IPS DF 19.7 (cell line): ENCODE measurements around the gene CCDC15.

Source experiments
- DNase-seq: peaks from one replicate; pipeline ENCODE4 v3.0.0-alpha.2; 2013; ENCODE audit warnings: low read depth, low spot score

CCDC15 gene, protein sequence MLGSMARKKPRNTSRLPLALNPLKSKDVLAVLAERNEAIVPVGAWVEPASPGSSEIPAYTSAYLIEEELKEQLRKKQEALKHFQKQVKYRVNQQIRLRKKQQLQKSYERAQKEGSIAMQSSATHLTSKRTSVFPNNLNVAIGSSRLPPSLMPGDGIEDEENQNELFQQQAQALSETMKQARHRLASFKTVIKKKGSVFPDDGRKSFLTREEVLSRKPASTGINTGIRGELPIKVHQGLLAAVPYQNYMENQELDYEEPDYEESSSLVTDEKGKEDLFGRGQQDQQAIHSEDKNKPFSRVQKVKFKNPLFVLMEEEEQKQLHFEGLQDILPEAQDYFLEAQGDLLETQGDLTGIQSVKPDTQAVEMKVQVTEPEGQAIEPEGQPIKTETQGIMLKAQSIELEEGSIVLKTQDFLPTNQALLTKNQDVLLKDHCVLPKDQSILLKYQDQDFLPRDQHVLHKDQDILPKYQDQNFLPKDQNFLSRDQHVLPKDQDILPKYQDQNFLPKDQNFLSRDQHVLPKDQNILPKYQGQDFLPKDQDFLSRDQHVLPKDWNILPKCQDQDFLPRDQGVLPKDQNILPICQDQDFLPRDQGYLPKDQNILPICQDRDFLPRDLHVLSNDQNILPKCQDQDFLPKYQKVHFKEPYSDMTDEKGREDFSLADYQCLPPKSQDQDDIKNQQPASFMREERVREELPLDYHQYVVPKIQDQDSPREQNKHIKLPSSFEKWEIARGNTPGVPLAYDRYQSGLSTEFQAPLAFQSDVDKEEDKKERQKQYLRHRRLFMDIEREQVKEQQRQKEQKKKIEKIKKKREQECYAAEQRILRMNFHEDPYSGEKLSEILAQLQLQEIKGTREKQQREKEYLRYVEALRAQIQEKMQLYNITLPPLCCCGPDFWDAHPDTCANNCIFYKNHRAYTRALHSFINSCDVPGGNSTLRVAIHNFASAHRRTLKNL

DNA sequence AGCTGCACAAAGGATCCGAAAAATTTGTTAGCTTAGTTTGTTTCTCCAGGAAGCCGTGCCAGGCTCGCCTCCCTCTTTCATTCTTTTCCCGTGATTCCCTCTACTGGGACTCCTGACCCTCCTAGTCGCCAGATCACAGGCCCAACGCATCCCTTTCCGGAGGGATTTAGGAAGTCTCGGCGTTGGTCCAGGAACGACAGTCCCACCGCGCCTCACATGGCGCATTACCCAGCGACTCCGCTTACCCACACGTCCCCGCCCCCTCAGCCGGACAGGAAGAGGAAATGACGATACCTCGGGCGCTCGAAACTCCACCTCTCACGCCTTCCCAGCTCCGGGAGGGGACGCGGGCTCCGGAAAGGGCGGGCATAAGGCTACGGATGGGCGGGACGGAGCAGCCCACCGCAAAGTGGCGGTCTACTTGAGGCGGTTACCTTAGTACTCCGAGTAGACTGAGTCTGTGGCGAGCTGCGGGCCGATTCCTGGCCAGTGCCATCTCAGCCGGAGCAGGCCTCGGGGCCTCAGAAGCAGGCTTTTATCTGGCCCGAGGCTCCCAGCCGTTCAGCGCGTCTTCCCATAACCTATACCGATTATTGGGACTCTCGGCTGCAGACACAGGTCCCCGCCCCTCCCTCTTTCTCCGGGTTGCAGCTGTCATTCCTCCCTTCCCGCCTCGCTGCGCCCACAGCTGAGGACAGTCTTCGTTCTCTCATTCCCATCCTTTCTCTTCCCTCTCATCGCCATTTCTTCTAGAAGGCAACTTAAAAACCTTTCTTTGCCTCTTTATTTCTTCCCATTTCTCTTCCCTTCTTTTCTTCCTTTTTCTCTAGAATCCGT, at the start of gene CCDC15:
Gene CCDC15, plus strand, starts transcription at position 450 of the 837 bp plus-strand sequence. CDS start 531 bp downstream, outside the sequence.
- peak; percentile 91 for DNase-seq

DNA sequence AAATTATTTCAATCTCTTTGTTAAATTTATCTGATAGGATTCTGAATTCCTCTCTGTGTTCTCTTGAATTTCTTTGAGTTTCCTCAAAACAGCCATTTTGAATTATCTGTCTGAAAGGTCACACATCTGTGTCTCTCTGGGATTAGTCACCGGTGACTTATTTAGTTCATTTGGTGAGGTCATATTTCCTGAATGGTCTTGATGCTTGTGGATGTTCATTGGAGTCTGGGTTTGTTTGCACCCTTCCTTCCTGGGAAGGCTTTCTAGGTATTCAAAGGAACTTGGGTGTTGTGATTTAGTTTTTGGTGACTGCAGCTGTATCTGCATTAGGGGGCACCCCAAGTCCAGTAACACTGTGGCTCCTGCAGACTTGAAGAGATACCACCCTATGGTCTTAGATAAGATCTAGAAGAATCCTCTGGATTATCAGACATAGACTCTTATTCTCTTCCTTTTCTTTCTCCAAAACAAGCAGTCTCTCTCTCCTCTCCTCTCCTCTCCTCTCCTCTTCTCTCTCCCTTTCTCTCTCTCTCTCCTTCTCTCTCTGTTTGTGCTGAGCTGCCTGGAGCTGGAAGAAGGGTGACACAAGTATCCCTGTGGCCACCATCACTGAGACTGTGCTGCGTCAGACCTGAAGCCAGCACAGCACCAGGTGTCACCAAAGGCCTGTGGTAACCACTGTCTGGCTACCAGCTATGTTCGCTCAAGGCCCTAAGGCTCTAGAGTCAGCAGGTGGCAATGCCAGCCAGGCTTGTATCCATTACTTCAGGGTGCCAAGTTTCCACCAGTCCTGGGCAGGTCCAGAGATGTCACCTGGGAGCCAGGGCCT, 38.2 kb upstream of the CCDC15 start:
- DNase-seq: no peak

DNA sequence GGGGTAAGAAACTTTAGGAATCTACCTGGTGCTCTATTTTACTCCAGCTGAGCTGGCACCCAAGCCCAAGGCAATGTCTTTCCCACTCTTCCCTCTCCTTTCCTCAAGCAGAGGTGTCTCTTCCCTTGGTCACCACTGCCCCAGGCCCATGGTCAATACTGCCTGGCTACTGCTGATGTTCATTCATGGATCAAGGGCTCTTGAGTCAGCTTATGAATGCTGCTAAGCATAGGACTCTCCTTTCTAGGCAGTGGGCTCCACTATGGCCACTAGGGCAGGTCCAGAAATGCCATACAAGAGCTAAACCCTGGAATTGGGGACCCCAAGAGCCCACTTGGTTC, 37.7 kb upstream of the CCDC15 start:
- DNase-seq: no peak

DNA sequence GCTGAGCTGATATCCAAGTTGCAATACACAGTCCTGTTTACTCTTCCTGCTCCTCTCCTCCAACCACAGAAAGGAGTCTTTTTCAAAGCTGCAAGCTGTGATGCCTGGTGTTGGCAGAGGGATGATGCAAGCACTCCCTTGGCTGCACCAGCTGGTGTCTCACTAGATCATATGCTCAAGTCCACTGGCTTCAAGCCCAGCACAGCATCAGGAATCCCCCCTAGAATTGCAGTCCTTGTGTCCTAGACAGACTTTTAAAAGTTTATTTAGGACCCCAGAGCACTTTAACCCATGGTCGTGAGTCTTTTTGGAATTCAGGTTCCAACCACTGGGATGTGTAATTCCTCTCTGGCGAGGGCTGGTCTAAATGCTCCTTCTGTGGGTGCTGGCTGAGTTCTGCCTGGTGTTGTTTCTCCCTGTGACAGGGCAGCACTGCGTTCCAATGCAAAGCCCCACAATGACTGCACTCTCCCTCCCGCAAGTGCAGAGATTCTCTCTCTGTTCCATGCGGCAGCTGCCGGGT, 36.8 kb upstream of the CCDC15 start:
- no peak for DNase-seq

DNA sequence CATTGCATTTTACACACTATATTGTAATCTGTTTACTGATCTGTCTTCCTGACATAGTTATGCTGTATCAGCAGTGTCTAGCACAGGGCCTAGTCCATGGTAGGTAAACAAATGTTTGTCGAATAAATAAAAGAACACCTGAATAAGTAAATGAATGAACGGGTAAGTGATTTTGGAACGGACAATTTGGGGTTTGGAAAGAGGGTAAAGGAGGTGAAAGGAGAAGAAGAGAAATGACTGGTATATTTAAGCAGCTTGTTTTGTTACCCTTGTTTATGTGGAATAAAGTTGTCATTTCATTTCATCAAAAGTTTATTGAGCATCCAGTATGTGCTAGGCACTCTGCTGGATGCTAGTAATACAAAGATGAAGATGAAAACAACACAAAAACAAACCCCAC, 35.1 kb upstream of the CCDC15 start, which contains the start of gene HEPN1:
Gene HEPN1, plus strand, starts transcription at position 301 of the 400 bp plus-strand sequence.
- no peak for DNase-seq

DNA sequence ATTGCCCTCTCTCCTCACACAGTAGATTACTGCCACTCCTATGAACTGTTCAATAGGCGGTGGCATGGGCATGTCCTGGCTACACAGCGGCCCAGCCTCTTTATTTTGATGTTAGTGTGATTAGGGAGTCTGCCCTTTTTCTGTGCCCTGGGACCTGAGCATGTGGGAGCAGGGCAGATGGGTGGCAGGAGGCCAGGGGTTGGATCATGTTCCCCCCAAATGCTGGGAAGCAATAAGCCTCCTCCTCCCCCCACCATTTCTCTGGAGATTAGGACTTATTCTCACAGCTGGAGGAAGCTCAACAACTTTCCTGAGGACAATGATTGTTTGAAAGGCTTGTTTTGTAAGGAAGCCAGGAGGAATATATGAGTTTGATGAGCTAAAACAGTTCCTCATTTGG, 34.1 kb upstream of the CCDC15 start:
- DNase-seq: no peak

DNA sequence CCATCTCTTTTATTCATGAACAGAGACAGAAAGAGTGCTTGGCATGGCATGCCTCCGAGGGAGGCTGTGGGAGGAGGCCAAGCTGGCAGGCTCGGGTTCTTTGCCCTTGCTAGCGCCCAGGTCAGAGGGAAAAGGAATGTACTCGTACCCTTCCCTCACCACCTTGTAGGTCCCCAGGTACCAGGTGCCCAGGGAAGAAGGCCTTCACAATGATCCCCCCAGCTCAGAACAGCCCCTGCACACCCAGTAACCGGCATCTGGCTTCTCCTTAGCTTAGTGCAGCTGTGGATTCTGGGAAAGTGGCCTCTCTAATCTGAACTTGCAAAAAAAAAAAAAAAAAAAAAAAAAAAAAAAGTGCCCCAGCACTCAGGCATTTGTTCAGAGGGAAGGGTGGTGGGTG, 33.6 kb upstream of the CCDC15 start:
- DNase-seq: no peak

DNA sequence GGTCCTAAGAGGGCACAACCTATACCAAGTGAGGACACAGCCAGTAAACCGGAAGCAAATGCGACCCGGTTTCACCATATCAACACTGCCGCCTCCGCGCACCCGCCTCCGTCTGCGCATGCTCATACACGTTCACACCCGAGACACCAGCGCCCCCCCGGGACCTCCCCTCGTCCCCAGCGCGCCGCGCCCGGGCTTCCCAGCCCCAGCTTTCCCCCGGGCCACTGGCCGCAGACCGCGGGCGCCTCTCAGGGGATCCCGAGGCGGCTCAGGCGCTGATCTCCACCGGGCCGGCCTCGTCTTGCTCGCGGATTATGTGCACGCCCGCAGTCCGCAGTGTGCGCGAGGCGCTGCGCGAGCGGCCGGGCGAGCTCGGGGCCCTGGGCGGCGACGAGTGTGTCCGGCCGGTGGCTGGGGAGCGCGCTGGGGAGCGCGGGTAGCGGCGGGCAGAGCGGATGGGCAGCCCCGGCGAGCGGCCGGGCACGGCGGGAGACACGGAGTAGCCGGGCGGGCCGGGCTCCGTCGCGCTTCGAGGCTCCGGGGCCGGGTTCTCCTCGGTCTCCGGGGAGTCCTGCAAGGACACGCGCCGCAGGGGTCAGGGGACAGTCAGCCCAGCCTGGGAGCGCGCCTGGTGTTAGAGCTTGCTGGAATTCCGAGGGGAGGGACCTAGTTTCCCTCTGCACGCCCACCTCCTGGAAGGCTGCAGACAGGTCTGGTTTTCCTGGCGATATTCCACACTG, 33.0 kb upstream of the CCDC15 start:
- no peak for DNase-seq

DNA sequence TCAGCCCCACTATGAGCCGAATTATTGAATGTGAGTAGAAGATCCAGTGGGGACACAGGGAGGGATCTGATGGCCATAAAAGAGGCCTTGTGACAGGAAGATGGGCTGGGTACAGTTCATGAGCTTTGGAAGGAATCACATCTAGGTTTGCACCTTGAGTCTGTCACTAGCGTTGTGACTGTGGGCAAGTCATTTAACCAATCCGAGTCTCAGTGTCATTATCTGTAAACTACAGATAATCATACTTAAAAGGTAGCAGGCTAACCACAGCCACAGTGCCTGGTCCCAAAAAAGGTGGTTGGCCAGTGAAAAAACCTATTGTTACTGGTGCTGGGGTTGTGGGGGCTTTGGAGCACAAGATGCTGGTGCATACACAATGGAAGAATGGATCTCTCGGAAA, 31.2 kb upstream of the CCDC15 start:
- no peak for DNase-seq

DNA sequence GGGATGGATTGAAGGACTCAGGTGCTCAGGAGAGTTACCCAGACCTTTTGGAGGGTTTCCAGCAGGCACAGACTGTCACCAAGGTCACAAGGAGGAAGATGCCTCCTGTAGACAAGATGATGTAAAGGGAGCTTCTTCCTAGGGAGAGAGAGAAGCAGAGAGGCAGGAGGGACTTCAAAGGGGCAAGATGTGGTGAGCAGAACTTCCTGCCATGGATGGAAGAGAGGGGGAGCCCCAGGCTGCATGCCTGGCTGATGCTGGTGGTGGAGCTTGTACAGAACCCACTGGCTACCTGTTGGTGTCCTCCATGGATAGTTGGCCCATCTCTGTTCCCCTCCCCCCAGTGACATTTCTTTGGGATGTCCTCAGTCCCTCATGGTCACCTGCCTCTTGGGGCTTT, 30.7 kb upstream of the CCDC15 start:
- no peak for DNase-seq

DNA sequence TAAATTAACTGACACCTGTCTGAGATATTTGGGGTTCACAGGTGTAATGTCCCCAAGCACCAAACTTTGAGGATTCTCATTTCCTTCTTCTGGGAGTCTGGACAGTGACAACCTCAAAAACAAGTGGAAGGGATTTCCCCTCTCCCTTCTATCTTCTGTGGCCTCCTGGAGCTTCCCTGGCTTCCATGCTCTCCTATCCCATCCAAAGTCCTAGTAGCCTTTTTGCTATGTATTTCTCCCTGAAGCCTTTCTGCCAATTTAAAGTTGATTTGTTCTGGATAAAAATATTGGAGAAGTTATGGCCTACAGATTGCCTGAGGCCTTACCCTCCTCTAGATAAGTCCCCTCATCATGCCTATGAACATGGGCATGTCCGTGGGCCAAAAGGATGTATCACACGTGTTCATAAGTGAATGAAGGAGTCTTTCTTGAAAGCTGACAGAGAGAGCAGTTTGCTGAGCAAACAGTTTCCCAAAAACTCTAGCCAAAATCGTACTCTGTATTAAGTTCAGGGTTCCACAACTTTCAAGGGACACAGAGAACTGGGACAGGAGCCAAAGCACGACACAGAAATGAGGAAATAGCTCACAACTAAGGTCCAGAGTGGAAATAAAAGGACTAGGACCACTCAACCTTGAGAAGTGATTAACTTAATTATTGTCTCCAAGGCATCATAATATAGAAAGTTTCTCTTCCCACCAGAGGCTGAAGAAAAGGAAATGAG, 24.9 kb upstream of the CCDC15 start:
- no peak for DNase-seq

DNA sequence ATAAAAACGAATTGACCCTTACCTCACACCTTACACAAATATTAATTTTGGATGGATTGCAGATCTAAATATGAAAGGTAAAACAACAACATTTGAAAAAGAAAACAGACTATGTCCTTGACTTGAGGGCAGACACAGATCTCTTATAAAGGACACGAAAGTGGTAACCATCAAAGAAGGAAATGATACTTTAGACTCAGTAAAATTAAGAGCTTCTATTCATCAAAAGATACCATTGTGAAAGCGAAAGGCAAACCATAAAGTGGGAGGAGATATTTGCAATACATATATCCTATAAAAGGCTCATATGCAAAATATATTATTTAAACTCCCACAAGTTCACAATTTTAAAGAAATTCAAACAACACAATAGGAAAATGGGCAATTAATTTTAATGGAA, 23.2 kb upstream of the CCDC15 start:
- DNase-seq: no peak

DNA sequence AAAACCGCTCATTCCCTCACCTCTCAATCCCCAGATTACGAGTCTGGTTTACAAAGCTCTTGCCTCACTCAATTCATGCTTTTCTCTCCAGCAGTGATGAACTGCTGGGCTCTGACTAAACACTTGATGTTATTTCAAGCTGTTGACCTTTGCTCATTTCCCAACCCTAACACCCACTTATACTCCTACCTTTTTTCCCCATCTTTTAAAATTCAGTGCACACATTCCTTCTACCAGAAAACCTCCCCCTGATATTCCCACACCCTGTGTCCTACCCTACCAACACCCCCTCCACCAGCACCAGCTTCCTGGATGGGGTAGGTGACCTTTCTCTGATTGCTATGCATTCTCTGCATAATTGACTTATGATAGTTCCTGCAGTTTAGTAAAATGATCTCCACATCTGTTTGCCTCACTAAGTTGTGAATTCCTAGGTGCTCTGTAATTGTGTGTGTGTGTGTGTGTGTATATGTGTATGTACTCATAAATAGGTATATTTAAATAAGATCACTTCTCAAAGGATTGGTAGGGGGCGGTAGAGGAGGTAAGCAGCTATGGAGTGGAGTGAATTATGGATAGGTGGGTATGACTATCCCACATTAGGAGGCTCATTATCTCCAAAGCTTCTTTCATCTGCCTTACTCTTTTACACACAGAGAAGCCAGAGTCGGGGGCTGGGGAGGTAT, 19.0 kb upstream of the CCDC15 start:
- no peak for DNase-seq

DNA sequence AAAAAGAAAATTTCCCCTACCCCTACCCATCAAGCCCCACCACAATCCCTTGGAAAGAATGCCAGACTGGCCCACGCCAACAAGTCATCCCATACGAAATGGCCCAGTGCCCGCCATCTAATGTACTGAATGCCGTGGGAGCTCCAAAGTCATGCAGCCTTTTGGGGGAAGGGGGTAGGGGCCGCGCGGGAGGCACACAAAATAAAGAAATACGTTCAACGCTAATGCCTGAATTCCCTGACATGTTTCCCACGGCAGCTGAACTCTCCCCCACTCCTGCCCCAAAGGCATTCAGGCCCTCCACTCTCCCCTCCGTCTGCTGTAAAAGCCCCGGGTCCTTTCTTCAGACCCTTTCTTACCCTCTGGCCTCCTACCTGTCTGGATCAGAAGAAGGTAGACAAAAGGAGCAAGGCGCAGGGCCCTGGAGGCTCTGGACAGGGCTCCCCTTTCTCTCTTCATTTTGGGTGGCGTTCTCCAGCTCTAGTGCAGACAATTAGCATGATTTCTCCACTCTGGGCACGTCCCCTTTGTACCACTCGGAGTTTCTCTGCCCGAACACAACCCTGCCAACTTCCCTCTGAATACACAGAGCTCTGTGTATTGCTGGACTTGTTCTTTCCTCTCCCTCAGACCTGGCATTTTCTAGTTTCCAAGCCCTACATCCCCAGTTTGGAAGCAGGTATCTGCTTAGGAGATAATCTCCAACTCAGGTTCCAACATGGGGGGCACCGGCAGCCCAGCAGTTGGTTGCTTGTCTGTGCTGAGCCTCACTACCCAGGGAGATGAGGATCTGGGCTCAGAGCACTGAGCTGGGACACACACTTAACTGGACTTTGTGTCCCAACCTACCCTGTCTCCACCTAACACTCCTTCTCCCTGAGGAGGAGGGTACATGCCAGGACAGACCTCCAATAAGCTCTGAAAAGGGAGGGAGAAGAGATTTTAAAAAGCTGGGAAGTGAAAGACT, 18.2 kb upstream of the CCDC15 start, which contains the start of gene HEPACAM:
Gene HEPACAM, minus strand, starts transcription at position 500 of the 967 bp plus-strand sequence. Its CDS starts 41 bp downstream, at position 459.
- DNase-seq: no peak

DNA sequence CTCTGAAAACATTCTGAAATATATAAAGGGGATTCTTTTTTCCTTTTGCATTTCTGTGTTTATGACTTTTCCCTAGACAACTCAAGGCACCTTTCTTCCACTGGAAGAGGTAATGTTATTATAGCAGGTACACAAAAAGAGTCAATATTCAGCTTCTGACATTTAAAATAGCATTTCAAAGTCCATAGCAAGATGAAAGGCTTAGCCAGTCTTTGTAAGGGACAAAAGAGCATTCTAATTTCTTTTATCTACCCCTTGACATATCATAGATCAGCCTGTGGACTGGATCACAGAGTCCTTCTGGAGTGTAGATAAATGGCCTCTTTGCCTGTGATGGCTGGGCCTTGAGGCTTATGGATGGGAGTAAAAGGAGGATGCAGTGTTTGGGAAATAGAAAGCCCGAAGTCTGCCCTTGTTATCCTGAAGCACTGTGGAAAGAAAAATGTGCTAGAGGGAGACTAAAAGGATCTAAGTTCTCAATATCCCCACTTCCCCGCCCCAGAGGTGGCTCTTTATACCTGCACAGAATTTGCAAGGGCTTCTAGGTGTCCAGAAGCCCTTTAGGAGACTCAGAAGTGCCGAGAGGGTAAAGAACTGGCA, 16.6 kb upstream of the CCDC15 start:
- DNase-seq: no peak

DNA sequence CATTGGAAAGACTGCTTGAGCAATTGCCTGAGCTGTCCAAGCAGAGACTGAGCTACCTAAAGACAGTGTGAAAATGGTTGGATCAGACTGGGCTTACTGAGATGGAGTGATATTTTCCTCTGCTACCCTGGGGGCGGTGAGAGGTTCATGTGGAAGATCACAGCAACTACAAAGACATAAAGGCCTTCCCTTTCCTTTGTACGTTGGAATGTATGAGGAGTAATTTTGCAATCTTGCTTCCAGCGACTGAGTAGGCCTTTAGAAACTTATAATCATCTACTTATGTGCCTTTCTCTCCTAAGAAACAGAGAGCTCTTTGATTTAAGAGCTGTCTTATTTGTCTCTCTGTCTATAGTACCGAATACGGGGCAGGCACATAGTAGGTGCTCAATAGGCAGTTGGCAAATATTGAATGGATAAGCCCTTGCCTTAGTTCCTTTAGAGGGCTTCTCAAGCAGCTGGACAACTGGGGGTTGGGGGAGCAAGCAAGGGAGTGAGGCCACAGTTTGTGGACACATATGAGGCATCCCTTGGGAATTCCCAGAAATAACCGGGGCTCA, 15.7 kb upstream of the CCDC15 start:
- no peak for DNase-seq

DNA sequence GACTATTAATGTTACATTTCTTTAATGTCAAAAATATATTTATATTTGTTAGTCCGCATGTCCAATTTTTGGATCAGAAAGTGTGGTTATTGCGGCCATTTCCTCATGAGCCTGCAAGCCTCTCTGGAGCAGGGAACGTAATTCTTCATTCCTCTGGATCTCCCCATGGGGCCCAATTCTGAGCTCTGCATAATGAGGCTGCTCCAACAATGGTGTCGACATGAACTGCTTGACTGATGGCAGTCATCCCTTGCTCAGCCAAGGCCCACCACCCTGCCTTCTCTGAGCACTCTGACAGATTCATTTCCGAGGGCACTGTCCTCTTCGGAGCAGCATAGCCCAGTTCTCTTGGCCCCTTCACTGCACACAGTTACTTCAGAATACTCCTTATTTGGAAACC, 15.0 kb upstream of the CCDC15 start:
- DNase-seq: no peak
